DND-41 (cell line): ENCODE data around the gene TRIOBP.
A peak's percentile ranks its signal among the peaks of the same experiment; 100 is the strongest.

Experiments
- ATAC-seq: fragments of 200-7000 bp; cut with Tn5 transposase; 3 replicates; pipeline ENCODE4 v1.9.1; 2021; ENCODE audit warnings: low read depth; ENCODE audit not compliant: insufficient read depth
- DNase-seq: peaks from one replicate; pipeline ENCODE4 v3.0.0-alpha.2; 2020
- H2AFZ ChIP-seq: 2 replicates; pipeline ENCODE4 v1.6.0; 2012; ENCODE audit warnings: low read depth, low read length
- H3K27ac ChIP-seq: 2 replicates; pipeline ENCODE4 v1.5.1; 2012; ENCODE audit warnings: low read length, inconsistent platforms
- H3K27me3 ChIP-seq: fragments of 200-600 bp; sonication (generic); 2 replicates; pipeline ENCODE4 v1.6.0; 2012; ENCODE audit warnings: low read length, mild to moderate bottlenecking, inconsistent platforms; ENCODE audit not compliant: insufficient read depth, poor library complexity
- H3K36me3 ChIP-seq: 2 replicates; pipeline ENCODE4 v1.5.1; 2012; ENCODE audit warnings: low read length, inconsistent platforms; ENCODE audit not compliant: insufficient read depth
- H3K4me1 ChIP-seq: 2 replicates; pipeline ENCODE4 v1.5.1; 2012; ENCODE audit warnings: mild to moderate bottlenecking, low read length; ENCODE audit not compliant: insufficient read depth
- H3K4me2 ChIP-seq: 2 replicates; pipeline ENCODE4 v1.6.0; 2012; ENCODE audit warnings: mild to moderate bottlenecking, moderate library complexity, low read length, inconsistent platforms; ENCODE audit not compliant: insufficient read depth
- H3K4me3 ChIP-seq, 2 experiments: fragments of 200-600 bp in 1 of 2; shearing (Covaris generic) in 1 of 2; 2 replicates each; pipeline ENCODE4 v1.5.1; 2012 to 2016; ENCODE audit warnings: inconsistent platforms in 2 of 2, low read length in 2 of 2, mild to moderate bottlenecking in 2 of 2, low read depth in 1 of 2, moderate library complexity in 1 of 2
- H3K79me2 ChIP-seq: 2 replicates; pipeline ENCODE4 v1.6.0; 2012; ENCODE audit warnings: low read length, inconsistent platforms; ENCODE audit not compliant: insufficient read depth
- H3K9ac ChIP-seq: 2 replicates; pipeline ENCODE4 v1.6.0; 2012; ENCODE audit warnings: low read depth, mild to moderate bottlenecking, inconsistent platforms, low read length, moderate library complexity
- H3K9me3 ChIP-seq: 2 replicates; pipeline ENCODE4 v1.5.1; 2012; ENCODE audit warnings: low read length, moderate library complexity, mild to moderate bottlenecking, inconsistent platforms; ENCODE audit not compliant: insufficient read depth, severe bottlenecking
- H4K20me1 ChIP-seq: 2 replicates; pipeline ENCODE4 v1.6.0; 2012; ENCODE audit warnings: low read length; ENCODE audit not compliant: insufficient read depth
- EZH2 ChIP-seq: IDR thresholded peaks from 3 replicates; pipeline ENCODE4 v1.6.1; 2012; ENCODE audit warnings: borderline replicate concordance, low read depth, mild to moderate bottlenecking, moderate library complexity, low read length, inconsistent platforms; ENCODE audit not compliant: severe bottlenecking
- TF ChIP-seq, protein P1 (sequence below): IDR thresholded peaks from 2 replicates; pipeline ENCODE4 v1.5.1; 2012; ENCODE audit warnings: borderline replicate concordance, low read length, moderate library complexity, mild to moderate bottlenecking; ENCODE audit not compliant: poor library complexity, severe bottlenecking; ENCODE audit errors: extremely low read depth

TRIOBP gene

GRCh38 chr22:37678372-37678771 is 18.5 kb upstream of the TRIOBP start:
- no peak for DNase-seq
- TF ChIP-seq, protein P1, sequence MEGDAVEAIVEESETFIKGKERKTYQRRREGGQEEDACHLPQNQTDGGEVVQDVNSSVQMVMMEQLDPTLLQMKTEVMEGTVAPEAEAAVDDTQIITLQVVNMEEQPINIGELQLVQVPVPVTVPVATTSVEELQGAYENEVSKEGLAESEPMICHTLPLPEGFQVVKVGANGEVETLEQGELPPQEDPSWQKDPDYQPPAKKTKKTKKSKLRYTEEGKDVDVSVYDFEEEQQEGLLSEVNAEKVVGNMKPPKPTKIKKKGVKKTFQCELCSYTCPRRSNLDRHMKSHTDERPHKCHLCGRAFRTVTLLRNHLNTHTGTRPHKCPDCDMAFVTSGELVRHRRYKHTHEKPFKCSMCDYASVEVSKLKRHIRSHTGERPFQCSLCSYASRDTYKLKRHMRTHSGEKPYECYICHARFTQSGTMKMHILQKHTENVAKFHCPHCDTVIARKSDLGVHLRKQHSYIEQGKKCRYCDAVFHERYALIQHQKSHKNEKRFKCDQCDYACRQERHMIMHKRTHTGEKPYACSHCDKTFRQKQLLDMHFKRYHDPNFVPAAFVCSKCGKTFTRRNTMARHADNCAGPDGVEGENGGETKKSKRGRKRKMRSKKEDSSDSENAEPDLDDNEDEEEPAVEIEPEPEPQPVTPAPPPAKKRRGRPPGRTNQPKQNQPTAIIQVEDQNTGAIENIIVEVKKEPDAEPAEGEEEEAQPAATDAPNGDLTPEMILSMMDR: no peak
- TF ChIP-seq EZH2: no peak
- Histone ChIP-seq H2AFZ (no peak overlapping the region), H3K9ac (peak overlapping the region; percentile 18; the same call in 1 of the 2 replicates), H3K79me2 (no peaks in the 10 kb centered on the region), H3K4me3 (no peak overlapping the region), H4K20me1 (no peaks in the 10 kb centered on the region), H3K4me1 (peaks cover 28% of the 10 kb centered on the region), H3K9me3 (no peaks in the 10 kb centered on the region), H3K36me3 (no peaks in the 10 kb centered on the region), H3K4me2 (peak overlapping the region; percentile 88), H3K27me3 (no peaks in the 10 kb centered on the region), H3K27ac (peak overlapping the region; percentile 45; the same call in 1 of the 2 replicates)
- no peak for ATAC-seq

DNA sequence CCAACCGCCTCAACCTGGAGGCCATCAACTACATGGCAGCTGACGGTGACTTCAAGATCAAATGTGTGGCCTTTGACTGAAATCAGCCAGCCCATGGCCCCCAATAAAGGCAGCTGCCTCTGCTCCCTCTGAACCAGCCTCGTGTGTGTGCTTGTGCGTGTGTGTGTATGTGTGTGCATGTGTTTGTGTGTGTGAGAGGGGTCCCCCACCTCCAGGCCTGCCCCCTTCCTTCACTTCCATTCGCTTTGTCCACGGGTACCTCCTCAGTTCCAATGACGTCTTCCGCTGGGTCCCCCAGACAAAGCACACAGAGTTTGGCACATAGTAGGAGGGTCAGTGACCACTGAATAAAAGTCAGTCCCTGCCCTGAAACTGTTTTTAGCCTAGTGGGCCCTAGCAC is 17.2 kb upstream of the TRIOBP start:
- no peaks in the 10 kb centered on the region for H3K79me2 ChIP-seq
- no peak for TF ChIP-seq EZH2
- TF ChIP-seq, protein P1: no peak
- no peak overlapping the region for H3K9ac ChIP-seq
- no peak overlapping the region for H3K4me2 ChIP-seq
- no peaks in the 10 kb centered on the region for H4K20me1 ChIP-seq
- ATAC-seq (no peak), DNase-seq (no peak)
- H2AFZ ChIP-seq: no peak overlapping the region
- H3K27ac ChIP-seq: no peak overlapping the region
- H3K27me3 ChIP-seq: no peaks in the 10 kb centered on the region
- H3K36me3 ChIP-seq: no peaks in the 10 kb centered on the region
- no peaks in the 10 kb centered on the region for H3K9me3 ChIP-seq
- no peak overlapping the region for H3K4me3 ChIP-seq
- H3K4me1 ChIP-seq: peaks cover 28% of the 10 kb centered on the region

- H2AFZ ChIP-seq: no peak overlapping the region
- H3K27me3 ChIP-seq: no peaks in the 10 kb centered on the region
- no peaks in the 10 kb centered on the region for H4K20me1 ChIP-seq
- ATAC-seq (no peak), DNase-seq (no peak)
- TF ChIP-seq, protein P1: no peak
- TF ChIP-seq EZH2: no peak
- no peaks in the 10 kb centered on the region for H3K9me3 ChIP-seq
- H3K4me3 ChIP-seq: no peak overlapping the region
- no peaks in the 10 kb centered on the region for H3K79me2 ChIP-seq
- H3K27ac ChIP-seq: no peak overlapping the region
- no peak overlapping the region for H3K9ac ChIP-seq
- H3K36me3 ChIP-seq: no peaks in the 10 kb centered on the region
- H3K4me2 ChIP-seq: no peak overlapping the region
- peaks cover 28% of the 10 kb centered on the region for H3K4me1 ChIP-seq
Measured at GRCh38 chr22:37680191-37680851, 16.5 kb upstream of the TRIOBP start.
